Fibroblast of villous mesenchyme (primary cell): ENCODE results near the gene LRP1B. TPM values are rescaled to one million over a fixed set of nuclear protein-coding genes. Genes with fewer than 3 reads are reported as not detected.

ENCODE experiments used
- DNase-seq: peaks from one replicate; pipeline ENCODE4 v3.0.0-alpha.2; 2010; ENCODE audit warnings: low read depth
- H3K4me3 ChIP-seq: 2 replicates; pipeline ENCODE4 v1.5.1; 2011; ENCODE audit warnings: low read depth, mild to moderate bottlenecking, low read length
- total RNA-seq: library from RNA; depleted of rRNA; stranded (reverse); fragments of >200 nt; gene quantifications from 2 replicates; pipeline ENCODE4 v1.2.3, GENCODE V29; 2012
- TF ChIP-seq, protein P1 (sequence below): IDR thresholded peaks from 2 replicates; pipeline ENCODE4 v1.5.1; 2012; ENCODE audit warnings: low read depth, mild to moderate bottlenecking, low read length; ENCODE audit not compliant: insufficient read depth

The LRP1B gene
- total RNA-seq, 1 donor = 2.2 TPM

DNA sequence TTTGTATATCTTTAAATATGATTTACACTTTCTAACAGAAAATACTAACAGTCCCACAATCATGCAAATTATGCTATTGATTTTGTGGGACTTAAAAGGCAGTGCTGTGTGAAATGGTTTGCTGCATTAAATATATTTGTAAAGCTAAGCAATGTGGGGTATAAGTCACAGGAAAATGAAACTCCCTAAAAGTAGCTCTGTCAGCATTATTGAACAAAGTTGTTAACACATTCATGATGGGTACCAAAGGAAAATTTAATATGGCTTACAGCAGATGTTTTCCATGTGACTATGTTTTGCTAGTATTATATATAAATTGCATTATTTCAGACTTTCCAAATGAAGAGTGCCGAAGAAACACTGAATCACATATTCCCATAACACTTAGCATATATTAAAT is 1450.0 kb downstream of the LRP1B start:
- DNase-seq = no peak
- no peak overlapping the region for H3K4me3 ChIP-seq
- TF ChIP-seq, protein P1, sequence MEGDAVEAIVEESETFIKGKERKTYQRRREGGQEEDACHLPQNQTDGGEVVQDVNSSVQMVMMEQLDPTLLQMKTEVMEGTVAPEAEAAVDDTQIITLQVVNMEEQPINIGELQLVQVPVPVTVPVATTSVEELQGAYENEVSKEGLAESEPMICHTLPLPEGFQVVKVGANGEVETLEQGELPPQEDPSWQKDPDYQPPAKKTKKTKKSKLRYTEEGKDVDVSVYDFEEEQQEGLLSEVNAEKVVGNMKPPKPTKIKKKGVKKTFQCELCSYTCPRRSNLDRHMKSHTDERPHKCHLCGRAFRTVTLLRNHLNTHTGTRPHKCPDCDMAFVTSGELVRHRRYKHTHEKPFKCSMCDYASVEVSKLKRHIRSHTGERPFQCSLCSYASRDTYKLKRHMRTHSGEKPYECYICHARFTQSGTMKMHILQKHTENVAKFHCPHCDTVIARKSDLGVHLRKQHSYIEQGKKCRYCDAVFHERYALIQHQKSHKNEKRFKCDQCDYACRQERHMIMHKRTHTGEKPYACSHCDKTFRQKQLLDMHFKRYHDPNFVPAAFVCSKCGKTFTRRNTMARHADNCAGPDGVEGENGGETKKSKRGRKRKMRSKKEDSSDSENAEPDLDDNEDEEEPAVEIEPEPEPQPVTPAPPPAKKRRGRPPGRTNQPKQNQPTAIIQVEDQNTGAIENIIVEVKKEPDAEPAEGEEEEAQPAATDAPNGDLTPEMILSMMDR = no peak

DNA sequence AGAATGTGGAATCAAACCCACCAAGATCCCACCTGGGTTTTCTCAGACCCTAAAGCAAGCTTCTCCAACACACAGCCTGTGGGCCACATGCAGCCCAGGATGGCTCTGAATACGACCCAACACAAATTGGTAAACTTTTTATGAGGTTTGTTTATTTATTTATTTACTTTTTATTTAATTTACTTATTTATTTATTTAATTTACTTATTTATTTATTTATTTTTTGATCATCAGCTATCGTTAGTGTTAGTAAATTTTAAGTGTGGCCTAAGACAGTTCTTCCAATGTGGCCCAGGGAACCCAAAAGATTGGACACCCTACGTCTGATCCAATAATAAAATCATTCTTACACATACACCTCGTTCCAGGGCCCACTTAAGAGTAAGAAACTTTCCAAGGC is 1451.1 kb downstream of the LRP1B start:
- TF ChIP-seq, protein P1 = no peak
- DNase-seq = no peak
- H3K4me3 ChIP-seq = no peak overlapping the region

DNA sequence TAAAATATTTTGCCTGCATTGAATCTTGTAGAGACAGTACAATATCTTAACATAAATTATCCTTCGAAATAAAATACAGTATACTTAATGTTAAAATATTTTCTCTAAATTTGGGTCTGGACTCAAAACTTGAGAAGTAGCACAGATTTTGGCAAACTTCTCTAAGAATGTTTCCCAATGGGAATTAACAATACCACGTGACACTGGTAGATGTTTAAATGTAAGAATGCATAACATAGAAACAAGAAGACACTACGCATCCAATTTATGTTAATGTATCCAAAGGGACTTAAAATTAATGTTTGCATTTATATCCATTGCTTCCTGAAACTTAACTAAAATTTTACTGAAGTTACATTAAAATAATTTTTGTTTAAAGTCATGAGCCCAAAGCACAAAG is 1460.9 kb downstream of the LRP1B start:
- DNase-seq = no peak
- TF ChIP-seq, protein P1 = no peak
- no peak overlapping the region for H3K4me3 ChIP-seq

DNA sequence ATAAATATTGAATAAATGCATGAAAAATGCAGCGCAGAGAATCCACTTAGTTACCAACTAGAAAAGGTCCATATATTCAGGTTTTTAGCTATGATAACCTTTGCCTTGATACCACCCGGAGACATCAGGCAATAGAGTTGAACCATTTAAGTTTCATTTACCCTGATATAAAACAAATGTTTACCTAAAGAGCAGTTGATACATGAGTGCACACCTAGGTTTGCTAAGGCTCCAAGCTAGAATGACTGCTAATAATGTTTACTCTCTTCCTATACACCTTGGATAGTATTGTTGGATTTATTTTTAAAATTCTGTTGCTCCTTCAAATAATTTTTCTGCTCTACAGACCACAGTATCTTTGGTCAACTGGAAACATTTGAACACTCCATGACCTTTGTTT is 1463.6 kb downstream of the LRP1B start:
- TF ChIP-seq, protein P1 = no peak
- DNase-seq = no peak
- H3K4me3 ChIP-seq = no peak overlapping the region

DNA sequence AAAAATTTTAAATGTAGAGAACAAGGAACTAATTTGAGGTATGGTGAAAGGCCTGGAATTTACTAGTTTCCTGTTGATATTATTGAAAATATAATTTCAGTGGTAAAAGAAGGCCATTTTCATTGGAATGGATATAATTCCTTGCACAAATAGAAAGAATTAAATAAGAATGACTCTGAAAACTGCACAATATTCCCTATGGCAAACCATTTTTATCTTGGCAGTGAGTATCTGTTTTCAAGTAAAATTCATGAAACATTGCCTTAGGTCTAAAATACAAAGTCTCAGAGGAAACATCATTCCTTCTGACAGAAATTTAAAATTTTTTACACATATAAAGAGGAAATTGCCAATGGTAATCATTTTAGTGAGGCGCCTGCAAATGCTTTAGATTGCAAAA is 1468.3 kb downstream of the LRP1B start:
- TF ChIP-seq, protein P1 = no peak
- no peak overlapping the region for H3K4me3 ChIP-seq
- no peak for DNase-seq

DNA sequence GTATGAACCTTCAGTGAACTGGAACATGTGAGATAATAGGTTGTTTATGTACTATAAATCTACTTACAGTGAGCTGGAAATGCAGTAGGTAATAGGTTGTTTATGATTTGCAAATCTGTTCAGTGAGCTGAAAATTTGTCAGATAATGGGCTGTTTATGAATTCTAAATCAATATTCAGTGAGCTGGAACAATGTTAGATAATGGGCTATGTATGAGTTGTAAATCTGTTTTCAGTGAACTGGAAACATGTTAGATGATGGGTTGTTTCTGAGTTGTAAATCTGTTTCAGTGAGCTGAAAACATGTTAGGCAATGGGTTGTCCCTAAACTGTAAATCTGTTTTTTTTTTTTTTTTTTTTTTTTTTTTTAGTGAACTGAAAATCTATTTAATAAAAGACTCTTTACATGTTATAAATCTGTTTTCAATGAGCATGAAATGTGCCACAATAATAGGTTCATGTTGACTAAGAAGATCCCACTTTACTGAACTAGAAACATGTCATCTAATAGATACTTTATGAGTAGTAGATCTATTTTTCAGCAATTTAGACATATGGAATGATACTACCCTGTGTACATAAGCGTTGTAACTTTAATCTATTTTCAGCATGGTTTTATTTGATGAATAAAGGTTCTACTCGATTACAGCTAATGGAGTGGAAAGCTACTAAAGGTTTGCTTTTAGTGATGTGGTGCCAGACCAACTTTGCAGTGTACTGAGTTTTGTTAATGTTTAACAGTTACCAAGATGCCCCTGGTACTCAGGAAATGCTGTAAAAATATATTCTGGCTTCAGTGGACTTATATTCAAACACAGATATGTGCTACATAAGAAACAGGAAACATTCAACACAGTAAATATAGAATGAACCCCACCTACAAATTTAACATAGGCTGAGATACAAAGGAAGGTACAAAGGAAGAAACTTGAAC is 1471.8 kb downstream of the LRP1B start:
- no peak for DNase-seq
- TF ChIP-seq, protein P1 = no peak
- no peak overlapping the region for H3K4me3 ChIP-seq
